ENCODE data around the gene ZNF785. TPM values are rescaled to one million over a fixed set of nuclear protein-coding genes. Genes with fewer than 3 reads are reported as not detected.

Gene ZNF785
- total and polyA plus RNA-seq, 2 donors (not counting 3 experiments of a cell fraction or from before 2014, with no cell fraction given) = 7.8 to 21.9 TPM

DNA sequence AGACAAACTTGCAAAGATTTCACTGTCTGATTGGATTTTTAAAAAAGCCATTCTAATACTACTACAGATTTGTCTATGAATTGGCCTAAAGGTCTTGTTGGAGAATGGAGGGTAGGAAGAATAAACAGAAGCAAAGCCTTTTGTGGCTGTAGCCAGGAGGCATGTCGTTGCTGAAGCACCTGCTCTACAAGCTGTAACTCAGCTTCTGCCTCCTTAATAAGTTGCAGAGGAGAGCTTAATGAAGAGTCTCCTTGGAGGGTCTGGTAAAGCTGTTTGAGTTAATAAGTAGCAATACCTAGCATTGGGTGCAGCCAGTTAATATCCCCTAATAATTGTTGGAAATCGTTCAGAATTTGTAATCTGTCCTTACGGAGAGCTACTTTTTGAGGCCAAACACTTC is 34.7 kb upstream of the ZNF785 start:
- CTCF ChIA-PET = interaction anchor here (1.2 to 1.8 kb wide), 4 partner anchors 9 to 31 kb away, joined by 3 to 6 read pairs (median 4); partner anchors contain the start of gene PRR14
- FAIRE-seq = no peak
- intact Hi-C loops (cut with micrococcal nuclease) = no loop called here

More for the DNA sequence above, 34.7 kb upstream of the ZNF785 start:
- DNase-seq (ENCODE audit: low read depth, low spot score) = no peak
- Histone ChIP-seq H3K9me3 (replicated peaks; ENCODE audit: control insufficient read depth, insufficient read depth, low read length) (no peaks in the 10 kb centered on the region), H3K79me2 (ENCODE audit: control insufficient read depth, insufficient read depth, low read length) (no peaks in the 10 kb centered on the region), H3K9ac (replicated peaks; ENCODE audit: extremely low read depth, insufficient read depth, low read length) (no peak overlapping the region), H3K9me1 (replicated peaks; ENCODE audit: control insufficient read depth, extremely low read depth, insufficient read depth, low read length) (no peaks in the 10 kb centered on the region), H3K4me1 (ENCODE audit: control insufficient read depth, extremely low read depth, insufficient read depth, low read length) (no peaks in the 10 kb centered on the region), H3K27me3 (ENCODE audit: control insufficient read depth in 2 of 2, insufficient read depth in 2 of 2, low read length in 2 of 2) (peaks cover 12 to 14% of the 10 kb centered on the region in 2 experiments), H3K4me3 (replicated peaks in 1 of 3; ENCODE audit: insufficient read depth in 1 of 3, low read depth in 1 of 3, low read length in 3 of 3) (no peak overlapping the region), H4K20me1 (replicated peaks; ENCODE audit: control insufficient read depth, extremely low read depth, insufficient read depth, low read length) (no peaks in the 10 kb centered on the region), H2AFZ (ENCODE audit: low read depth, low read length) (no peak overlapping the region), H3K36me3 (ENCODE audit: control insufficient read depth in 2 of 2, extremely low read depth in 1 of 2, insufficient read depth in 2 of 2, low read length in 2 of 2) (no peaks in the 10 kb centered on the region), H3K4me2 (ENCODE audit: insufficient read depth, low read length) (no peak overlapping the region), H3K27ac (ENCODE audit: insufficient read depth, low read depth, low read length) (no peak overlapping the region)
- dilution Hi-C loops (cut with MboI; ENCODE audit: extremely low pct_ligation_motif_present, low sequenced_read_pairs) = no loop called here
- no TSS peak for BruUV-seq (replicated peaks)
- POLR2A ChIA-PET = no interaction called here
- TF ChIP-seq, protein P1, sequence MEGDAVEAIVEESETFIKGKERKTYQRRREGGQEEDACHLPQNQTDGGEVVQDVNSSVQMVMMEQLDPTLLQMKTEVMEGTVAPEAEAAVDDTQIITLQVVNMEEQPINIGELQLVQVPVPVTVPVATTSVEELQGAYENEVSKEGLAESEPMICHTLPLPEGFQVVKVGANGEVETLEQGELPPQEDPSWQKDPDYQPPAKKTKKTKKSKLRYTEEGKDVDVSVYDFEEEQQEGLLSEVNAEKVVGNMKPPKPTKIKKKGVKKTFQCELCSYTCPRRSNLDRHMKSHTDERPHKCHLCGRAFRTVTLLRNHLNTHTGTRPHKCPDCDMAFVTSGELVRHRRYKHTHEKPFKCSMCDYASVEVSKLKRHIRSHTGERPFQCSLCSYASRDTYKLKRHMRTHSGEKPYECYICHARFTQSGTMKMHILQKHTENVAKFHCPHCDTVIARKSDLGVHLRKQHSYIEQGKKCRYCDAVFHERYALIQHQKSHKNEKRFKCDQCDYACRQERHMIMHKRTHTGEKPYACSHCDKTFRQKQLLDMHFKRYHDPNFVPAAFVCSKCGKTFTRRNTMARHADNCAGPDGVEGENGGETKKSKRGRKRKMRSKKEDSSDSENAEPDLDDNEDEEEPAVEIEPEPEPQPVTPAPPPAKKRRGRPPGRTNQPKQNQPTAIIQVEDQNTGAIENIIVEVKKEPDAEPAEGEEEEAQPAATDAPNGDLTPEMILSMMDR (IDR thresholded peaks at IDR 0.05; ENCODE audit: extremely low read depth in 1 of 2, insufficient read depth in 1 of 2, low read depth in 1 of 2, low read length in 2 of 2) = no peak
- TF ChIP-seq POLR2AphosphoS5 (IDR thresholded peaks at IDR 0.05; ENCODE audit: insufficient read depth, low read depth, low read length) (no peak), MYC (IDR thresholded peaks at IDR 0.05; ENCODE audit: low read depth, low read length) (no peak), GATA2 (IDR thresholded peaks at IDR 0.05; ENCODE audit: insufficient read depth, insufficient read length, low read depth, low read length) (no peak), JUN (IDR thresholded peaks at IDR 0.05; ENCODE audit: borderline replicate concordance, insufficient read depth, insufficient read length, low read depth) (no peak)
- TF ChIP-seq, protein P2, sequence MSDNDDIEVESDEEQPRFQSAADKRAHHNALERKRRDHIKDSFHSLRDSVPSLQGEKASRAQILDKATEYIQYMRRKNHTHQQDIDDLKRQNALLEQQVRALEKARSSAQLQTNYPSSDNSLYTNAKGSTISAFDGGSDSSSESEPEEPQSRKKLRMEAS (IDR thresholded peaks at IDR 0.05; ENCODE audit: insufficient read depth, insufficient read length) = no peak
